Inflammatory macrophage treated with lipopolysaccharide for 1 hour (primary cell): Measurements from ENCODE around the gene WDR64.
"Not testable (repeated sequence)": the region's sequence is repeated elsewhere in the genome, so short reads cannot be mapped to it uniquely, and the experiment has no call there.

Source experiments
- DNase-seq, 2 donors: peaks; one replicate each; pipeline ENCODE4 v3.0.0-alpha.2; 2020 to 2022

The WDR64 gene

DNA sequence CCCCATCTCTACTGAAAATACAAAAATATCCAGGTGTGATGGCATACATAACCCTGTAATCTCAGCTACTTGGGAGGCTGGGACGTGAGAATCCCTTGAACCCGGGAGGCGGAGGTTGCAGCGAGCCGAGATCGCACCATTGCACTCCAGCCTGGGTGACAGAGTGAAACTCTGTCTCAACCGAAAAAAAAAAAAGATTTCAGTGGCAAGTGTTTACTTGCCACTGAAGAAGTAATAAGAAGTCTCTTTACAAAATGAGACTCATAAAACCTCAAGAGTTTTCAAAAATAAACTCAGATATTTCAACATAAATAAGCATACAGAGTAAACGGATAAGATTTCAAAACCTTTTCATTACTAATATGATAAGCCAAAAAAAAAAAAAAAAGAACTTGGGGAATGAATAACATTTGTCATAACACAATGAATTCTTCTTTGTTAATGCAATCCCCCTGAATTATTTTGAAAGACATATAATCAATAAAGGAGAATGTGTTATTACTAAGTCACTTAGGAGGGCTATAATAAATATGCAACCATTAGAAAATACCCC is 161.8 kb downstream of the WDR64 start:
- DNase-seq, result peak in 1 of 2 donors; percentile 18

DNA sequence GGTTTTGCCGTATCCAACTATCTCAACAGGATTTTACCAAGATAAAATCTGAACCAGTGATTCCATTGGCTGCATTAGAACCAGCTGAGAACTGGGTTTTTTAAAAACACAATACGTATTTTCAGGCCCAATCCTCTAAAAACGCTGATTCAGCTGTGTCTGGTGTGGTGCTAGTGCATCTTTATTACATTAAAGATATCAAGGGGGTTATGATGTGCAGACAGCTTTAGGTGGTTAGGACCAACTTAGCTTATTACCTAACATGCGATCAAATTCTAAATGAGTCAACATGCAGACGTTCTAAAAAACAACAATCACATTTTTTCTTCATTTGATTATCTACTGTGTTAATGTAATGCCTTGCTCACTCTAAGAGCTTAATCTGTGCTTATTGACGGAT is 163.9 kb downstream of the WDR64 start:
- no peak for DNase-seq

DNA sequence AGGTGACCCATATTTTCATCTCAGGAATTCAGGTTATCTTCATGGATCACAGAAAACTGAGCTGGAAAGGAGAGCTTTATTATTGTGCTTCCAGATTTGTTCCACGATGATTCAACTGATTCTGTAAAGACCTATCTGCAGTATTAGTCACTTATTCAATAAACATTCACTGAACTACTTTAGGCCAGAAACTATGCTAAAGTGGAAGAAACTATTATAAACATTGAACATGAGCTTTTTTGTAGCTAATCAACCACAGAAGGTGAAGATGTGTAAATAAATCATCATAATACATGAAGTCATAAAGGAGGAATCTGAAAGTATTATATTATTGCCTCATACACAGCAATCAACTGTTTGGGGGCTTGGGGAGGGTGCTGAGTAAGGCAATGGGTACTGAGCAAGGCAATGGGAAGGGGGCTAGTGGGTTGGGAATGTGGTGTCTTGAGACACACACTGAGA is 165.3 kb downstream of the WDR64 start:
- DNase-seq, result no peak

DNA sequence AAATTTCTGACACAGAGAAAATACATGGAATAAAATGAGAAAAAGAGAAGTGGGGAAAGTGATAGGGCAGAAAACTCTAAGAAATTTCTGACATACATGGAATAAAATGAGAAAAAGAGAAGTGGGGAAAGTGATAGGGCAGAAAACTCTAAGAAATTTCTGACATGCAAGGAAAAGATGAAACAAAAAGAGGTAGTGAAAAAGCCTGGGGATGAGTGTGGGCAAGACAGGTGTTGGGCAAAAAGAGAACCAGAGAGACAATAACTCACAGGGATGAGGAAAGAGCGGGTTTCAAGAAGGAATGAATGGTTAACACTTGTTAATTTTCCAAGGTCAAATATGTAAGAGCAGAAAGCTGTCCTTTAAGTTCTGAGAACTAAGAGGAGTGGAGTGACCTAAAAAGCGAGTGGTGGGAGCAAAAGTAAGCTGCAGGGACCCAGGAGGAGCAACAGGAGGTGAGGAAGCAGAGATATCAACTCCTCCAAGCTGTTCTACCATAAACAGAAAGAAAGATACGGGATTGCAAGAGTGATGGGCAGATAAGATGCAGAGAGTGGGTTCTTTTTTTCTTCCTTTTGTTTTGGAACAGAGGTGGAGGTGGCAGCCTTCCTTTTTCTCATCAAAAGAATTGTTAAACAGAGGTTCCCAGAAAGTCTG is 166.0 kb downstream of the WDR64 start:
- DNase-seq, result no peak

DNA sequence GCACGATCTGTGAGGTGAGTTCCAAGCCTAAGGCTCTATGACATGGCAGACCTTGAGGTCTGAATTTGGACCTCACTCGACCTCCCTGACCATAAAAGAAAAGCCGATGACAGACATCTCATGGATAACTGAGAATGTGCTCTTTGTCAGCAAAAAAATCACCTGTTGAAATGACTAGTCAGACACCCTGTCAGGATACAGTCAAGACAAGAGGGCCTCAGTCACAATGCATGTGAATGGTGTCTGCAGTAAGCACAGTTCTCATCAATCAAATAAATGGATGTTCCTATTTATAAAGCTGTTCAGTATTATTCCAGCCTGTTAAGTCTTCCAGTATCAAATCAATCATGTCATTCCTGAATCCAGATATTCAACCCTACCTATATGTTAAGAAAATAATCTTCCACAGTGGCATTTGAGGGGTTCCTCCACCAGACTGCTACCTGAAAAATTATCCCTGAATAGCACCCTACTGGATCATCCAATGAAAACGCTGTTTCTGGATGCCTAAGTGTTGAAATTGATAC is 167.3 kb downstream of the WDR64 start:
- no peak for DNase-seq

DNA sequence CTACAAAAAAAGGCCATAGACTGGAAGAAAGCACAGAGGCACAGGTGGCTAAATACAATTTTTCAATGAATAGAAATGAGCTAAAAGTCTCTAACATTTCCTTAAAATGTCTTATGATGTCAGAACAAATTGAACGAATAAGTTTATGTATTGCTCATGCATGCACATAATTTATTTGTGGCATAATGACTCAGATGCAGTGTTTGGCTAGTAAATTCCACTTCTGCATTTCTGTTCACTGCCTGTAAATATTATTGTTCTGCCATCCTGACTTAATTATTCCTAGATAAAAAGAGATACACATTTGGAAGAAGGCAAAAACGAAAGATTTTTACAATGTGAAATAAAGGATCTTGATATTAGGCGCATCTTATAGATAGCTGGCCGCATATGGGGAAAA is 169.3 kb downstream of the WDR64 start:
- peak; percentile 69 to 81 for DNase-seq

DNA sequence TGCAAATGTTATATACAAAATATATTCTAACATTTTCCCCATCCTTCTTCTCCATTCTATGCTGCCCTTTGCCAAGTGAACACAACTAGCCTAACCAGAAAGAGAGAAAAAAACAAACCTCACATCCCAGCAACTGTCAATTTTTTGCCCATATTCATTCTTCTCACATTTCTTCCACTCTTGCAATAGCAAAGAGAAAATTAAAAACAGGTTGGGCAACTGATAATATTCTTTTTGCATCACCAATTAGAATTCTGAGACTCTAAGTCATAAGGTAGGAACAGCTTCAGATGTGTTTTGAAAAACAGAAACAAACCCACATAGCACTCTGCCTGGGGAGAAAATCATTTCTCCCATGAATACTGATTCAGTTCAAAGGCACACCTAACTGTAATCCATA is 170.8 kb downstream of the WDR64 start:
- no peak for DNase-seq

DNA sequence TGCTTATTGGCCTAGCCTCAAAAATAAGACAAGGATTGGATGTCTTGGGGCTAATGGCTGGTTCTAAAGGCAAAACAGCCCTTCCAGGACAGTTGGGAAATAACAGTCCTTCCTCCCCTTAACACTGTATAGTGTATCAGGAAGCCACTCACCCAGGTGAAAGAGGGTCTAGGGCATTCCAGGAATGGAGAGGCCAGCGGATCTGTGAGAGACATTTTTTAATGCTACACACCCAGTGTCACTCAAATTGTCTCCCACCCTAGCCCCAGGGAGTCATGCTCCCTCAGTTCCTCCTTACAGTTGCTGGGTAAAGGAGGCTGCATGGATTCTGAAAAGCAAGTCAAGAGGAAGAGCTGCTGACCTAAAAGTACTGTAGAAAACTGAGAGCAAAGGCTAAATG is 171.8 kb downstream of the WDR64 start:
- DNase-seq, result no peak

DNA sequence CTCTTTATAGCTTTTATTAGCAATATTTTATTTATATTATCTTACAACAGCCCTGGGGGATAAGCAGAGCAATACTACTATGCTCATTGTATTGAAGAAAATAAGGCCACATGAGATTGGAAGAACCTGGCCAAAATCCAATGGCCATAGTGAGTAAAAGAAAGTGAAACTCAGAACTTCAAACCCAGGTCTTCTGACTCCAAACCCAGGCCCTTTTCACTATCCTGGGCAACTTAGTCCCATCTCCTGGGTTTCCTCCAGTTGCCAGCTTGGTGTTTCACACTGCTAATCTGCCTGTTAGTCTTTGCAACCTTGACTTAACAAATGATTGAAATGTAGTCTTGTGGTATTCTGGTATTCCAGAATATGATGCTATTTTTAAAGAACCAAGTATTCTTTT is 173.5 kb downstream of the WDR64 start:
- no peak for DNase-seq

DNA sequence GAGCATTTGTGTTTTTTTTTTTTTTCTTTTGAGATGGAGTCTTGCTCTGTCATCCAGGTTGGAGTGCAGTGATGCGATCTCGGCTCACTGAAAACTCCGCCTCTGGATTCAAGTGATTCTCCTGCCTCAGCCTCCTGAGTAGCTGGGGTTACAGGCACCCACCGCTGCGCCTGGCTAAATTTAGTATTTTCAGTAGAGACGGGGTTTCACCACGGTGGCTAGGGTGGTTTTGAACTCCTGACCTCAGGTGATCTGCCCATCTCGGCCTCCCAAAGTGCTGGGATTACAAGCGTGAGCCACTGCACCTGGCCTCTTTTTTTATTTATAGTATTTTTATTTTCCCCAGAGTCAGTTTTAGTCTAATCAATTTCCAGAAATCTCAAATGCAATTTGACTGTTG is 174.5 kb downstream of the WDR64 start:
- DNase-seq, result not testable (repeated sequence)

DNA sequence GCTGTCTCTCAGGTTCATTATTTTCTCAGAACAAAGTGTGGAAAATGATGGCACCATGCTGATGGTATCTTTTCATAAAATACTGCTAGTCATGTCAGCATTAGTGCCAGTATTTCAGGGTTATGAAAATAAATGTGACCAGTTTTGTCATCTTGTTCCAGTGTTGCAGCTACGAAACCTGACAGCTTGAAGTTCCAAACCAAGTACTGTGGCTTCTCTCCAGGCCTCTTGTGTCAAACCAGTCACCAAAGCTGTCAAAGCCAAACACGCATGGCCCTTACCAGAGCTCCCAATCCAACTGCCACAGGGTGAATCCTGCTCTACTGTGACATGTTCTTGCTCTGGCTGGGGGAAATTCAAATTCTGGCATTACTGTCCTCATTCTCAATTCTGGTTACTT is 175.2 kb downstream of the WDR64 start:
- no peak for DNase-seq

DNA sequence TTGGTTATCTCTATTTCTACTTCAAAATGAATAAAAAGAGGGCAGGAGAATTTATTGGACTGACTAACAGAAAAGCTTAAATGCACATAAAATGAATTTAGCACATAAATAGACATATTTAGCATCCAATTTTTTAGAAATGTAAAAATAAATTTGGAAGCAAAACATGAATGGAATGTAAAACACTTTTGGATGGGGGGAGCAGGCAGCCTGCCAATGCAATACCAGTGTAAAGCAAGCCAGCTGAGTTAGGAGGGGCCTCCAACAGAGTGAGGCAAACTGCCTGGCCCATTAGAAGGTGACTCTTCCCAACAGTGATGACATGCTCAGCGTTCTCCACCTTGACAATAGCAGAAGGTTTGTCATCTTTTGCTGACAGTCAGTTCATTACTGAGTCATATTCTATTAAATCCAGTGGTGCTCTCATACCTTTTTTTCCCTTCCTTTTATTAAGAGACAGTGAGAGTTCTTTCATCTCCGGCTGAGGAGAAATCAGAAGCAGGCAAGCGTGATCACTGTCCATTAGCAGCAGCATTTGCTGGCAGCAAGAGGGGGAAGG is 176.5 kb downstream of the WDR64 start:
- no peak for DNase-seq

DNA sequence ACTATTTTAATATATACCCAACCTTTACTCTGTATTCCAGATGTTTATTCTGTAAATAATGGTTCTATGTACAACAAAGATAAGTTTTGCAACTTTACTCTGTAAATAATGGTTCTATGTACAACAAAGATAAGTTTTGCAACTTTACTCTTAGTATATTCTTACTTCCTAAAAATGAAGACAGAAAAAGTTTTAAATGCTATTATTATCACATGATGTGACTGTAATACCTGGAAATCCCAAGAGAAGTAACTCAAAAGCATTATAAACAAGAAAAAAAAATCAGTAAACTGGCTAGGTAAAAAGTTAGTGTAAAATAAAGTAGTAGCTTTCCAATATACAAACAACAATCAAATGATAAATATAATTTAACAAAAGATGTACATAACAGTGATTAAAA is 177.4 kb downstream of the WDR64 start:
- DNase-seq, result peak; percentile 33 to 75

DNA sequence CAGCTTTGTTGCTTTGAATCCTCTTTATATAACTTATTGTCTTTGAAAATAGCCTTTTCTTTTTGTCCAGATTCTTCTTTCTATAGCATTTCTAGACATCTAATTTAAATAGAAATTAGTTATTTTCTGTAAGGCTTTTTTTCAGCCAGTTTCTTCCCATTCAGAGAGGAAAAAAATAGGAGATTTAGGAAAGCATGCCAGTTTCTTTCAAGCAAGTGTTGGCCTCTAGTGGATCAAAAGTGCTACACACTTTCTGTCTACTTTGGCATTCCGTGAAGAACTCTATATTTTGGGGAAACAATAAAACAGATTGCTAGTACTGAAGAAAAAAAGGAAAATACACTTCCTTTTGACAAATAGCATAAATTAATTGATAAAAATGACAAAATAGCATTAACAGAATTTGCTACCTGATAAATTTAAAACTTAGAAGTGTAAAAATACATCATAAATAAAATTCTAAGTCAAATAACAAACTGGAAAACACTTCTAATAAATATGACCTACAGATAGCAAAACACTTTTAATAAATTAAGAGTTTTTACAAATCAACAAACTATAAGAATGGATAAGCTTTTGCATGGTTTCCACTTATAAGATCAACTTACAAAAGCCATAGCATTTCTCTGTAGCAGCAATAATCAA is 182.8 kb downstream of the WDR64 start:
- peak; percentile 40 to 53 for DNase-seq

DNA sequence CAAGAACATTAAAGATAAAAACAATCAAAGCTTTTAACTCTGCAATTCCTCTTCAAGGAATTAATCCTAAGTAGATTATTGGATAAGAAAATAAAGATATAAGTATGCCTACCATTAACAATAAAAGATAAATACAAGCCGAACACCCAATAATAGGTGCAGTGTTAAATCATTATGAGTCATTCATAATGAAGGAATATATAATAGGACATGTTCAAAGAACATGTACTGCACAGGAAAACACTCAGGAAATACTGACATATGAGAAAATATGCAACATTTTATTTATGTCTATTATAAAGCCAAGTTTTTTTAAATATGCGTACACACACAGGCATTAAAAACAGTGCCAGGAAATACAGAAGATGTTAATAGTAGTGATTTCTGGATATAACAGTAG is 184.9 kb downstream of the WDR64 start:
- DNase-seq, result no peak

DNA sequence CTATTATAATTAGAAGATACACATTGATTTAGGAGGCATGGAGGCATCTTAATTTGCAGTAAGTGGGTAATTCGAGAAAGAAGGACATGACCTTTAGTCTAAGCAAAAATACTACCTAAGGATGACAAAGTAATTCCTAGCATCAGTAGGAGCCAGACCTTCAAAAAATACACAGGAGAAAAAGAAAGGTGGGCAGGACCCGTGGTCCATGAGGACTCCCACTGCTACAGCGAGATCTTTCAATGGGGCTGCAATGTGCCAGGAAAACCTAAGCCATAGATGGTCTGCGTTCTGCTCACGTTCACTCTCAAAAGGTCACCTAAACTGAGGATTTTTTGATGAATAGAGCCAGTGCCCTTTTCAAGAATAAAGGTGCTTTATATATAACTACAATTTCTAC is 185.3 kb downstream of the WDR64 start:
- no peak for DNase-seq

DNA sequence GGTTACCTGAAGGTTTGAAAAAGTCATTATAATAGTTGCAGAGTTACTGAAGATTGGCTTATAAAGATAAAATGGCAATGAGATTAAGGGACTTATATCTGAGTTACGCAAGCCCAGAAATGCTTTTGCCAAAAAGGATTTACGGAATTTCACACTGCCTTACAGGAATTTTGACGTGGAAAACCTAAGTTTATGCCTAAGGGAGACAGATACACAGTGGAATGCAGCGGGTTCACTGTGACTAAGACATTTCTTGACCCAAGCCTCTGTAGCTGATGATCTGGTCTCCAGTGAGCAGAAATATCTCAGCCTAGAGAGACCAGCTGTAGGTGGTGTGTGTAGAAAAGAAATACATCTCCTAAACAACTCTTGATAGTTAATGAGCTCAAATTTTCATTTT is 185.8 kb downstream of the WDR64 start:
- no peak for DNase-seq

DNA sequence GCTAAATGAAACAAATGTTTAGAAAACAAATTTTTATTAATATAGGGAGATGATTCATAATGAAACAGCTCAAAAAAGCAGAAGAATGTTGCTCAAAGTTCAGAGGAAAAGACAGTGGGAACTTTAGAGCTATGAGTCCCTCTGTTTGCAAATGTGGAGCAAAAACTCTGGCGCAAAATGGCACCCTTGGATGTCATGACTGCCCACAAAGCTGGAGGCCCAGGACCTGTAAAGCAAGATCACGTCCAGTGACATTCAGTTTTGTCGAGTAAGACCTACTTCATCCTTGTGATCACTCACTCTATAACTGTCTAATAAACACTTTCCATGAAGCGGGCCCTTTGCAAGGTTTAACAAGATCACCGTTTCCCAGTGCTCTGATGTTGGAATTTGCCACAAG is 186.8 kb downstream of the WDR64 start:
- peak; percentile 35 to 36 for DNase-seq

DNA sequence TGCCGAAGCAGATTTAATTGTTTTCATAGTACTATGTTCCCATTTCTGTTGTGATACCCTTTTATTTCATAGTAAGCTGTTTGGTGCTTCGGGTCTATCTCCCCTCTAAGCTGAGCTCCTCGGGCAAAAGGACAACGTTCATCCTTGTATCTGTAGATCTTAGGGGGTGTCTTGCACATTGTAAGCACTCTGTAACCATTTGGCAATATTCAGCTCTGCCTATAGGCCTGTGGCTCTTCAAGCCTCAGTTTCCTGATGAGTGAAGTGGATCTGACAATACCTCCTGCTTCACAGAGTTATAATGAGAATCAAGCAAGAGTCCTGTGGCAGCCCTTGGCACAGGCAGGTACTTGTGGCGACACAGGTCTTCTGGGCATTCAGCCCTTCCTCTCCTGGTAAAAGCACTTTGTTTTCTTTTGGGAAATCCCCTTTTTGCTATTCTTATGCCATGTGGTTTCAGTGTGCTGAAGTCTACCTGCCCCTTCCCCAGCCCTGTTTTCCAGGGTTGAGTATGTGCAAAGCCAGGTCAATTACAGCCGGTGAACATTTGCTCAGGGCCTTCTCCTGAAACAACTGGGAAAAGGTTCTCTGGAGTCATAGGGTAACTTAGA is 187.4 kb downstream of the WDR64 start:
- DNase-seq, result no peak

DNA sequence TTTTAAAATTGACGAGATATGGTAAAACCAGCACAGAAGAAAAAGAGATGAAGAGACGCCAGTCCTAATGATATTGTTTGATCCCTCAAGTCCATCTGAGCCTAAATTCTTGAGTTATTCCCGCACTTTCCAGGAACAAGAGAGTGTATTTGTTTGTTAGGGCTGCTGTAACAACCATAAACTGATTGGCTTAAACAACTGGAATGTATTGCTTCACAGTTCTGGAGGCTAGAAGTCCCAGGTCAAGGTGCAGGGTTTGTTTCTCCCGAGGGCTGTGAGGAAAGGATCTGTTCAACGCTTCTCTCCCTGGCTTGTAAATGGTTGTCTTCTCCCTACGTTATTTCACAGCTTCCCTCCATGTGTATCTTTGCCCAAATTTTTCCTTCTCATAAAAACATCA is 188.1 kb downstream of the WDR64 start:
- DNase-seq, result no peak

DNA sequence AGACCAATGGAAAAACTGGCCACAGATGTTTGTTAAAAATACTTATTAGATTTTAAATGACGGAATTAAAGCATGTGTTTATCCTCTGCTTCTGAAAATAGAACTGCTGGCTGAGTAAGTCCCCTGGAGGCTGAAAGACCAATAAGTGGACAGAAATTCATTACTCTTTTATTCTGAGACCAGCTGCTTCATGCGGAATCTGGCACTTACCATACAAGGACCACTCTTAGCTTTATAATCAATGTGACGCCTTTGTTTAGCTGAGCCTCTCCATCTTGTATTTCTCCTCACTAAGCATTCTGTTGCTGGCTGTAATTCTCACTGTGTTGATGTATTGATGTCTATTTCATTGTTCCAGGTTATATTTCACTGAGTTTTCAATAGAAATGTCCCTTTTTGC is 189.6 kb downstream of the WDR64 start:
- DNase-seq, result no peak

DNA sequence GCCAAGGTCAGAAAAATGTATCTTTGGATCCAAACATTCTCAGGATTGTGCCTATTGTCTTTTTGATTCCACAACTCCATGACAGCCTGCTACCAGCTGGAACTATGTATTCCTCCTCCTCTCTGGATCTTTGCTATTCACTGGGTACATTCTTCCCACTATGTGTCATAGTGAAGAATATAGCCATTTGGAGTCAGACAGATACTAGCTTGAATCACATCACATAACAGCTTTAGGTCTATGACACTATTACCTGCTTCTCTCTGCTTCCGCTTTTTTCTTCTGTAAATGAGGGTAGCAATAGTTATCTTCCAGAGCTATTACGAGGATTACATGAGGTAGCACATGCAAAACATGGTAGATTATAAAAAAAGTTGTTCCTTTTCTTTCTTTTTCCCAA is 190.5 kb downstream of the WDR64 start:
- no peak for DNase-seq

DNA sequence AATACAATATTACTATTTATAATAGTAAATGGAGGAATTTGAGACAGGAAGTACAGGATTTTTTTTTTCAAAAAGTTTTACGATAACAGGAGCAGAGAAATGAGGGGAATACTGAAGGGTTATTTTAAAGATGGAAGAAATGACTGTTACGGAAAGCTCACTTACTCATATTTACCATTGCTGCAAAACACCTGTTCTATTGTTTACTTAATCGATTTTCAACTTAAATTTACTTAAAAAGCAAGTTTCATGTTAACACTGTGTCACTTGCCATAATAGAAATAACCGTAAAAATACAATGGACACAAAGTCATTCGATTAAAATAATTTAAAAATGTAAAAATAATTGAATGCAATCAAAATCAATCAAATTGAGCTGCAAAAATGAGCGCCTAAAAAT is 192.5 kb downstream of the WDR64 start:
- DNase-seq, result no peak

DNA sequence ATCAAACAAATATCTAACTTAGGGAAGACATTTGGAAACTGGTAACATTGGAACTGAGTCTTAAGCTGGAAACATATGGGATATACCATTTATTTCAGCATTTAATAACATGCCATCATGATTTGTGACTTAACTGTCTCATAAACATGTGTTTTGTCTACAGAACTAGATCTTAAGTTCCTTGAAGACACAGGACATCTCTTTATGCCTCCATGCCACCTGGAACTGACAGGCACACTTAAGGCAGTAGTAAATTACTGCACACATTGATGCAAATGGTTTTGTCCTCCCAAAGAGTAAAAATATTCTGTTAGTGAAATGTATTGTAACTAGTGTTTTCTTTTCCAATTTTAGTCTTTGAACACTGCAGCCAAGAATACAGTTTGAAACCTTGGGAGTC is 194.3 kb downstream of the WDR64 start:
- no peak for DNase-seq
